Neural cell (in vitro differentiated cells): Measurements from ENCODE around the gene ITPR3.

Experiments used
- MXI1 ChIP-seq: fragments of 450-650 bp; conservative IDR thresholded peaks from 2 replicates; pipeline ENCODE4 v1.6.1; 2014; ENCODE audit warnings: antibody characterized with exemption, mild to moderate bottlenecking; ENCODE audit not compliant: poor library complexity, severe bottlenecking
- SMC3 ChIP-seq: fragments of 450-650 bp; conservative IDR thresholded peaks from 2 replicates; pipeline ENCODE4 v1.6.1; 2014; ENCODE audit warnings: antibody characterized with exemption, mild to moderate bottlenecking, moderate library complexity; ENCODE audit not compliant: poor library complexity
- TF ChIP-seq, protein P1 (sequence below): fragments of 450-650 bp; IDR thresholded peaks from 2 replicates; pipeline ENCODE4 v1.5.1; 2014; ENCODE audit warnings: antibody characterized with exemption, mild to moderate bottlenecking, moderate library complexity; ENCODE audit not compliant: poor library complexity, severe bottlenecking

DNA sequence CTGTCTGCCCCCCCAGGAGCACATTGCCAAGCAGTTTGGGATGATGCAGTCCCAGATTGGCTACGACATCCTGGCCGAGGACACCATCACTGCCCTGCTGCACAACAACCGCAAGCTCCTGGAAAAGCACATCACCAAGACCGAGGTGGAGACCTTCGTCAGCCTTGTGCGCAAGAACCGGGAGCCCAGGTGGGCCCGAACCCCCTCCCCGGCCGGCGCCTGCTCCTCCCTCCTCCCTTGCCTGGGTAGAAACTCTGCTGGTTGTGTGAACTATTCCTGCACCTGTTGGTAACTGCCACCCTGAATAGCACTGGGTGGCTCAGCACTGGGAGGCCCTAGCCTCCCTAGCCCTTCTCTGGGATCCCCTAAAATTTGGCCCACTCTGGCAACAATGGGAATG, 46.7 kb downstream of the ITPR3 start:
- TF ChIP-seq, protein P1, sequence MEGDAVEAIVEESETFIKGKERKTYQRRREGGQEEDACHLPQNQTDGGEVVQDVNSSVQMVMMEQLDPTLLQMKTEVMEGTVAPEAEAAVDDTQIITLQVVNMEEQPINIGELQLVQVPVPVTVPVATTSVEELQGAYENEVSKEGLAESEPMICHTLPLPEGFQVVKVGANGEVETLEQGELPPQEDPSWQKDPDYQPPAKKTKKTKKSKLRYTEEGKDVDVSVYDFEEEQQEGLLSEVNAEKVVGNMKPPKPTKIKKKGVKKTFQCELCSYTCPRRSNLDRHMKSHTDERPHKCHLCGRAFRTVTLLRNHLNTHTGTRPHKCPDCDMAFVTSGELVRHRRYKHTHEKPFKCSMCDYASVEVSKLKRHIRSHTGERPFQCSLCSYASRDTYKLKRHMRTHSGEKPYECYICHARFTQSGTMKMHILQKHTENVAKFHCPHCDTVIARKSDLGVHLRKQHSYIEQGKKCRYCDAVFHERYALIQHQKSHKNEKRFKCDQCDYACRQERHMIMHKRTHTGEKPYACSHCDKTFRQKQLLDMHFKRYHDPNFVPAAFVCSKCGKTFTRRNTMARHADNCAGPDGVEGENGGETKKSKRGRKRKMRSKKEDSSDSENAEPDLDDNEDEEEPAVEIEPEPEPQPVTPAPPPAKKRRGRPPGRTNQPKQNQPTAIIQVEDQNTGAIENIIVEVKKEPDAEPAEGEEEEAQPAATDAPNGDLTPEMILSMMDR, result no peak
- no peak for TF ChIP-seq SMC3
- no peak for TF ChIP-seq MXI1
